Fibroblast of villous mesenchyme (primary cell): ENCODE data around the gene SNCAIP. TPM values are rescaled to one million over a fixed set of nuclear protein-coding genes. Genes with fewer than 3 reads are reported as not detected.
A peak's percentile ranks its signal among the peaks of the same experiment; 100 is the strongest.
"Not testable (repeated sequence)": the region's sequence is repeated elsewhere in the genome, so short reads cannot be mapped to it uniquely, and the experiment has no call there.

ENCODE experiments used
- DNase-seq: peaks from one replicate; pipeline ENCODE4 v3.0.0-alpha.2; 2010; ENCODE audit warnings: low read depth
- H3K4me3 ChIP-seq: 2 replicates; pipeline ENCODE4 v1.5.1; 2011; ENCODE audit warnings: low read depth, mild to moderate bottlenecking, low read length
- CTCF ChIP-seq: IDR thresholded peaks from 2 replicates; pipeline ENCODE4 v1.5.1; 2012; ENCODE audit warnings: low read depth, mild to moderate bottlenecking, low read length; ENCODE audit not compliant: insufficient read depth
- total RNA-seq: library from RNA; depleted of rRNA; stranded (reverse); fragments of >200 nt; gene quantifications from 2 replicates; pipeline ENCODE4 v1.2.3, GENCODE V29; 2012

SNCAIP gene
- total RNA-seq, 1 donor = 19.0 TPM

- DNase-seq = peak; percentile 82
- no peak for TF ChIP-seq CTCF
- no peak overlapping the region for H3K4me3 ChIP-seq
Measured at GRCh38 chr5:122351416-122352157, 39.5 kb downstream of the SNCAIP start.

GRCh38 chr5:122352331-122352730, 40.3 kb downstream of the SNCAIP start:
- DNase-seq = peak; percentile 79
- TF ChIP-seq CTCF = no peak
- H3K4me3 ChIP-seq = no peak overlapping the region

- not testable (repeated sequence) for DNase-seq, H3K4me3 ChIP-seq
Measured at GRCh38 chr5:122353361-122353760, 41.3 kb downstream of the SNCAIP start.

- no peak for TF ChIP-seq CTCF
- no peak overlapping the region for H3K4me3 ChIP-seq
- no peak for DNase-seq
Measured at GRCh38 chr5:122354293-122354692, 42.3 kb downstream of the SNCAIP start.

GRCh38 chr5:122355324-122355723, 43.3 kb downstream of the SNCAIP start:
- no peak for DNase-seq
- no peak for TF ChIP-seq CTCF
- no peak overlapping the region for H3K4me3 ChIP-seq

- no peak for TF ChIP-seq CTCF
- DNase-seq = no peak
- H3K4me3 ChIP-seq = no peak overlapping the region
Measured at GRCh38 chr5:122356855-122357254, 44.8 kb downstream of the SNCAIP start.

GRCh38 chr5:122358372-122358979, 46.4 kb downstream of the SNCAIP start:
- no peak for TF ChIP-seq CTCF
- DNase-seq = peak; percentile 82
- H3K4me3 ChIP-seq = no peak overlapping the region
